NCI-H1930 (cell line): Measurements from ENCODE around the gene RGS19.

ENCODE experiments used
- DNase-seq, 2 experiments: peaks; one replicate each; lab custom pipeline; 2025; lab: John Stamatoyannopoulos, UW

Gene RGS19

GRCh38 chr20:64035066-64035932 is 44.0 kb downstream of the RGS19 start:
- DNase-seq: no peak

DNA sequence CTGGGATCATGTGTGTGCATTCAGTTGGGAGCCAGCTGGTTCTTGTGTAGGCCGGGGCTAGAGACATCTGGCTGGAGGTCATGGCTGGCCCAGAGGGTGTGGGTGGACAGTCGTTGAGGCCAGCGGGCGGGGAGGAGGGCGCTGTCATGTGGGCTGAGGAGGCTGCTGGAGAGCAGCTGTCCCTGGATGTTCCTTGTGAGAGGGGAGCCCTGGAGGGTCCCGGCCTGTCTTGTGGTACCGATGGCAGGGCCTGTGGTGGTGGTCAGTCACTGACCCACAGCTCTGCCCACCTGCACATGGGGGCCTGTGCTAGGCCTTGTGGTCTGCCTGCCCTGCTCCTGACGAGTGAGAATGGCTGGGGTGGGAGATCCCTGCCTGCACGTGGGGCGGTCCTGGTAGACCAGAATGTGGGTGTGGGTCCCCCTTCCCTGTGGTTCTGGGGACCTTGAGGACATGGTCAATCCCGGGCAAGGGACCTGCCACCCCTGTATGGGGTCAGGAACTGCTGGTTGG is 45.3 kb downstream of the RGS19 start:
- no peak for DNase-seq

- no peak for DNase-seq
Measured at GRCh38 chr20:64032706-64033624, 46.4 kb downstream of the RGS19 start.

GRCh38 chr20:64031822-64032314 is 47.5 kb downstream of the RGS19 start:
- DNase-seq: no peak

GRCh38 chr20:64030371-64031134 is 48.8 kb downstream of the RGS19 start:
- no peak for DNase-seq

DNA sequence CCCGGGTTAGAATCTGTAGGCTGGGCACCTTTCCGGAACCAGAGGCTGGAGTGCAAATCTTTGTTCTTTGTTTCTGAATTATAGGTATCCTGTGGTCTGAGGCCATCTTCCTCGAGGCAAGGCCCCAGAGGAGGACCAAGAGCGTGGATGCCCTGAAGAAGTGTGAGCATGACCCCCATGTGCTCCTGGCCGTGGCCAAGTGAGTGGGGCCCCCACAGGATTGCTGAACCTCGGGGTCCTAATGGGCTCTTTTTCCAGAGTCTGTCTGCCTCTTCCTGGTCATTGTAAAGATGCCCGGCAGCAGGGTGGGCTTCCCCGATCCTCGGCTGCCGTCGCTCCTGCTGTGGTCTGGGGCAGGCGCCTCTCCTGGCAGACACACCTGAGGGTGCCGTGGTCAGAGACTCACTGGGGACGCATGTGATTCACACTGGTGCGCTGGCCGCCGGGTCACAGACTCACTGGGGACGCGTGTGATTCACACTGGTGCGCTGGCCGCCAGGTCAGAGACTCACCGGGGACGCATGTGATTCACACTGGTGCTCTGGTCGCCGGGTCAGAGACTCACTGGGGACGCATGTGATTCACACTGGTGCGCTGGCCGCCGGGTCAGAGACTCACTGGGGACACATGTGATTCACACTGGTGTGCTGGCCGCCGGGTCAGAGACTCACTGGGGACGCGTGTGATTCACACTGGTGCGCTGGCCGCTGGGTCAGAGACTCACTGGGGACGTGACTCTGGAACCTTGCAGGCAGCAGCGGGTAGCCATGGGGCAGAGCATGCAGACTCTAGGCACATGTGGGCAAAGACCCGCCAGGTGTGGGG is 49.8 kb downstream of the RGS19 start:
- no peak for DNase-seq

DNA sequence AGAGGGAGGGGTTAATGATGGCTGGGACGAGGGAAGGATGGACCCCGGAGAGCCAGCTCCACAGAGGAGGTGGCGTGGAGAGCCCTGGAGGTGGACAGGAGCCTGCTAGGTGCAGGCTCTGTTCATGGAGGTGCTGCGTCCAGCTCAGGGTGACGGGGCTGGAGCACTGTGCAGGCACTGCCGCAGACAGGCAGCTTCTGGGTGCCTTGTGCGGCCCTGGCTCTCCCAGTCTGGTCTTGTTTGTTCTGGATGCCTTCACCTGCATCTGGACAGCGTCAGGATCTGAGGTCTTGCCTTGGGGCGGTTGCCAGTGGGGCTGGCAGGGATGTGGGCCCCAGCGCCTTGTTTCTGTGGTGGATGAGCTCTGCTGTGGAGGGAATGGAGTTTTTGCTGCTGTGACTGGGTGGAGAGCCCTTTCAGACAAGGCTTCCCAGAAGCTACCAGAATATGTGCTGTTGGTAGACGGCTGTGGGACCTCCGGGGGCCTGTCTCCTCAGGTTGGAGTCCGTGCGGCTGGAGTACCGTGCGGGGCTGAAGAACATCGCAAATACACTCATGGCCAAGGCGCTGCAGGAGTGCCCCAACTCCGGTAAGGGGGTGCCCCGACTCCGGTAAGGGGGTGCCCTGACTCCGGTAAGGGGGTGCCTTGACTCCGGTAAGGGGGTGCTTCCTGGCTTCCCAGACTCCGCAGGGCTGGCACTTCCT is 51.2 kb downstream of the RGS19 start:
- DNase-seq: no peak

GRCh38 chr20:64025826-64026412 is 53.4 kb downstream of the RGS19 start:
- no peak for DNase-seq

DNA sequence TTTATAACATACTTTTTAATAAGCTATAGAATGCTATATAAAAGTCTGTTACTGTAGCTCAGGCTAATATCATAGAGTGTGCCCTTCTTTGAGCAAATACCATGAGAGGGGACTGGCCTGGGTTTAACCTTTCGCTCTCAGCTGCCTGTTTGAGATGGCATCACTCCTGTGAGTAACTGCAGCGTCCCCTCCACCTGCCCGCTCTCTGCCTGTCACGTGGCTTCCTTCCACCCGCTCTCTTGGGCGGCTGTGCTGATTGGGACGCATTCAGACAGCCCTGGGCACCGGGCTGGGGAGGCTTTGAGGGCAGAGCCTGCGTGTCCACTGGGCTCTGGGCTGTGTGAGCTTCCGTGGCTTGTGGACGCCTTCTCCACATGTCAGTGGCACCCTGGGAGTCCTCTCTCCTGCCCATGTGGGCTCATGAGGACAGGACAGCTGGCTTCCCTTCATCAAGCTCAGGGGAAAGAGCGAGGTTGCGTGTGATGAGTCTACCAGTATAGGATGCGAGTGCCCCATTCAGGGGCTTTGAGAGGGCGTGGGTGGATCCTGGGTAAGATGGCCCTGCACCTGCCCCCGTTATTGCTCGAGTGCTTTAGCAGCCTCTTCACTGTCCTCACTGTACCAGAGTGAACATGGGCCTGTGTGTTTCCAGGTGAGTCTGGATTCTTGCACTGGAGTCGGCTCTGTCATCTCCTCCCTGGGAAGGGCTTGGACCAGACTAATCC is 54.1 kb downstream of the RGS19 start:
- DNase-seq: no peak

DNA sequence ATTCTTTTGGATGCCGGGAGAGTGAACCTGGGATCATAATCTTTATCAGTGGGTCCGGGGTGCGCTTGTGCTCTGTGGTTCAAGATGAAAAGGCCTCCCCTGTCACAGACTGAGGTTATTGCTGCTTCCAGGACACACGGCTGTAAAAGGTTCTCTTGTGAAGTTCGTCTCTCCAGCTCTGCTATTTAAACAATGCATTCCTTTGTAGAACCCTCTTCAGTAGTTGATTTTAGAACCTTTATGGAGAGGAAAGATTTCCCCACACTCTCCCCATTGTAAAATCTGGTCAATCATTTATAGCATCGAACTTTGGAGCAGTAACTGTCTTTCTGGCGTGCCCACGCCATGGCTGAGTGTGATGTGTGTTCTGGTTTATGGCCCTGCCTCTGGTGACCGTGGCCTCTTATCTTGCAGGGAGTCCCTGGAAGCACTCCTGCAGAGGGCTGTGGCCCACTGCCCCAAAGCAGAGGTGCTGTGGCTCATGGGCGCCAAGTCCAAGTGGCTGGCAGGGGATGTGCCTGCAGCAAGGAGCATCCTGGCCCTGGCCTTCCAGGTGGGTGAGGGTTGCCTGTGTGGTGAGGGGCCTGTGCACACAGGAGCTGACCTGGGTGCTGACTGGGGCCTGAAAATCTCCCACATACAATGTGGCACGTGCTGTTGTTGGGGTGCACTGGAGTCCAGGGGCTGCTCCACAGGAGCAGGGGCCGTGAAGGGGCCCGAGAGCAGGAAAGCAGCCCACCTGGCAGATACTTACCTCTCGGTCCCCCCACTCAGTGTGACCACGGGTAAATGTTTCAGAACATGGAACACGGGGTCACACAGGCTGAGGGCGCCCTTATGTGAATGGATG is 55.0 kb downstream of the RGS19 start:
- no peak for DNase-seq

- no peak for DNase-seq
Measured at GRCh38 chr20:64023361-64024140, 55.8 kb downstream of the RGS19 start.
